Right lobe of liver (tissue), 6 donors: ENCODE data around the gene CADPS. TPM values are rescaled to one million over a fixed set of nuclear protein-coding genes. Genes with fewer than 3 reads are reported as not detected.

Experiments
- ATAC-seq, 4 donors: fragments of 200-7000 bp; cut with Tn5 transposase; one replicate each; pipeline ENCODE4 v1.9.1; 2020; ENCODE audit warnings: mild to moderate bottlenecking in 4 of 4, moderate library complexity in 4 of 4
- DNase-seq, 3 donors: peaks; one replicate each; pipeline ENCODE4 v3.0.0-alpha.2; 2020
- H3K27ac ChIP-seq, 3 donors: fragments of 200-600 bp; one replicate each; pipeline ENCODE4 v1.8.0; 2022
- H3K27me3 ChIP-seq, 2 donors: fragments of 200-600 bp; one replicate each; pipeline ENCODE4 v1.8.0; 2022
- H3K36me3 ChIP-seq, 4 donors: fragments of 200-600 bp; sonication (generic) in 1 of 4; one replicate each; pipeline versions ENCODE4 v1.5.1 to v1.8.0; 2017 to 2022; ENCODE audit warnings: control low read depth in 1 of 4
- H3K4me1 ChIP-seq, 4 donors: fragments of 200-600 bp; sonication (generic) in 1 of 4; one replicate each; pipeline versions ENCODE4 v1.5.1 to v1.8.0; 2017 to 2022; ENCODE audit warnings: control low read depth in 1 of 4
- H3K4me3 ChIP-seq, 3 donors: fragments of 200-600 bp; one replicate each; pipeline ENCODE4 v1.8.0; 2022
- H3K9me3 ChIP-seq, 4 donors: fragments of 200-600 bp; sonication (generic) in 1 of 4; one replicate each; pipeline versions ENCODE4 v1.5.1 to v1.8.0; 2017 to 2022; ENCODE audit warnings: control low read depth in 1 of 4
- POLR2A ChIP-seq: fragments of 450-650 bp; IDR thresholded peaks from one replicate; pipeline ENCODE4 v1.6.1; 2017; ENCODE audit warnings: antibody characterized with exemption, mild to moderate bottlenecking
- WGBS: methylation state at CpG from one replicate; pipeline ENCODE4 v1.1.6; 2018; ENCODE audit warnings: low coverage, low lambda C conversion rate; ENCODE audit not compliant: insufficient coverage; ENCODE audit errors: missing lambda C conversion rate; 5-methylcytosine and 5-hydroxymethylcytosine counted together
- intact Hi-C, 2 donors: fragments of 100-400 bp; cut with DNase I; formaldehyde crosslinking; loops; one replicate each; pipeline versions ENCODE4 v1.11.2 to v1.14.1; 2022
- small RNA-seq, 2 experiments: library from RNA; depleted of rRNA; stranded (forward); fragments of <200 nt; gene quantifications; one replicate each; pipeline ENCODE3, GENCODE V24; 2016
- total RNA-seq, 6 experiments: library from RNA; depleted of rRNA in 2 of 6; stranded (reverse); fragments of >200 nt in 2 of 6; fragmentation: NEBNext Ultra II Directional in 3 of 6; extraction: Animal tissue kit (Norgen Biotek cat#: 25700) in 3 of 6; gene quantifications; one replicate each; pipeline versions ENCODE4 v1.1.0 to v1.2.4, GENCODE V29; 2016 to 2023
- TF ChIP-seq, protein P1 (sequence below), 4 donors: fragments of 200-600 bp in 3 of 4; fragments of 450-650 bp in 1 of 4; IDR thresholded peaks; one replicate each; pipeline versions ENCODE4 v1.5.1 to v1.8.0; 2016 to 2022; ENCODE audit warnings: antibody characterized with exemption in 4 of 4, mild to moderate bottlenecking in 2 of 4
- donor health status: DM: no; HTN: yes; CAD: no.
- donor health status: DM: no; HTN: no; CAD: no.
- donor health status: DM: no; HTN: no; CAD: no.
- donor health status: DM: no; HTN: yes; CAD: no.
- donor health status: DM: no; HTN: yes; CAD: no.

CADPS gene
- total RNA-seq, 6 experiments from 2014 or later, result 0.06 to 0.98 TPM; not detected in 4

DNA sequence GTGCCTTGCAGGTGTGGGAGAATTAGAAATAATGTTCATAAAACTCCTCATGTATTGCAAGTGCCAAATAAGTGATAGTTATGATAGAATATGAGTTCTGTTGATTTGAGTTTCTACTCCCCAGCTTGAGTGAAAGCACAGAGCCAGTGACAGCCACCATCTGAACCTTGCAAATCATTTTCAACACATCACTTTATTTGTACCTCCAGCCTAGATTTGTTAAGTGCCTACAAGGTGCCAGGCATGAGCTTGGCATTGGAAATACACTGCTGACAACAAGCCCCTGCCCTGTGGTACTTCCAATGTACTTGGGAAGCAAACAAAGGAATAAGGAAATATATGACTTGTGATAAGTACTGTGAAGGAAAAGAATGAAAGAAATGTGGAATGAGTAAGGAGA lies 518.9 kb downstream of the CADPS start:
- no peaks in the 10 kb centered on the region for H3K4me1 ChIP-seq
- no peak for DNase-seq
- H3K27ac ChIP-seq, result no peak overlapping the region
- no peaks in the 10 kb centered on the region for H3K9me3 ChIP-seq
- ATAC-seq, result no peak
- no peak overlapping the region for H3K4me3 ChIP-seq
- H3K36me3 ChIP-seq, result no peaks in the 10 kb centered on the region
- no peak for TF ChIP-seq POLR2A
- TF ChIP-seq, protein P1, sequence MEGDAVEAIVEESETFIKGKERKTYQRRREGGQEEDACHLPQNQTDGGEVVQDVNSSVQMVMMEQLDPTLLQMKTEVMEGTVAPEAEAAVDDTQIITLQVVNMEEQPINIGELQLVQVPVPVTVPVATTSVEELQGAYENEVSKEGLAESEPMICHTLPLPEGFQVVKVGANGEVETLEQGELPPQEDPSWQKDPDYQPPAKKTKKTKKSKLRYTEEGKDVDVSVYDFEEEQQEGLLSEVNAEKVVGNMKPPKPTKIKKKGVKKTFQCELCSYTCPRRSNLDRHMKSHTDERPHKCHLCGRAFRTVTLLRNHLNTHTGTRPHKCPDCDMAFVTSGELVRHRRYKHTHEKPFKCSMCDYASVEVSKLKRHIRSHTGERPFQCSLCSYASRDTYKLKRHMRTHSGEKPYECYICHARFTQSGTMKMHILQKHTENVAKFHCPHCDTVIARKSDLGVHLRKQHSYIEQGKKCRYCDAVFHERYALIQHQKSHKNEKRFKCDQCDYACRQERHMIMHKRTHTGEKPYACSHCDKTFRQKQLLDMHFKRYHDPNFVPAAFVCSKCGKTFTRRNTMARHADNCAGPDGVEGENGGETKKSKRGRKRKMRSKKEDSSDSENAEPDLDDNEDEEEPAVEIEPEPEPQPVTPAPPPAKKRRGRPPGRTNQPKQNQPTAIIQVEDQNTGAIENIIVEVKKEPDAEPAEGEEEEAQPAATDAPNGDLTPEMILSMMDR (IDR thresholded peaks at IDR 0.05), result no peak
- intact Hi-C loops, result no loop called here
- H3K27me3 ChIP-seq, result no peaks in the 10 kb centered on the region

DNA sequence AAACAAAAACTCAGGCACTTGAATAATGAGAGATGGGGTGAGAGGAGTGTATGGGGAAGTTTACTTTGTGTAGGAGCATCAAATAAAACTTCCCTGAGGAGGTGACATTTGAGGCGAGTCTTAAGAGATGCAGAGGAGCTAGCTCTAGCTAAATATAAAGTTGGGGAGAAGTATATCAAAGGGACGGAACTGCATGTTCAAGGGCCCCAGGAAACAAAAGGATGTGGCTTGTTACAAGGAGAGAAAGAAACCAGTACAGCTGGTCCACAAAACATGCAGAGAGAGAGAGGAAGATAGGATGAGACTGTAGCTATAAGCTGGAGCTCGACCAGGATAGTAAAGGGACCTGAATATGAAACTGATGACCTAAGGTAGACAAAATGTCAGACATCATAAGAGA lies 519.5 kb downstream of the CADPS start:
- no peaks in the 10 kb centered on the region for H3K4me1 ChIP-seq
- no peaks in the 10 kb centered on the region for H3K27me3 ChIP-seq
- no peaks in the 10 kb centered on the region for H3K9me3 ChIP-seq
- 48% methylated on average over 3 of the region's 3 CpGs for WGBS
- no peaks in the 10 kb centered on the region for H3K36me3 ChIP-seq
- no peak overlapping the region for H3K27ac ChIP-seq
- no peak for DNase-seq
- TF ChIP-seq, protein P1 (IDR thresholded peaks at IDR 0.05), result no peak
- no peak for TF ChIP-seq POLR2A
- no peak for ATAC-seq
- intact Hi-C loops, result no loop called here
- no peak overlapping the region for H3K4me3 ChIP-seq

Small RNA genes lying within 50 kb of the gene (small RNA-seq; reads per million reads assigned to genes)
- gene RN7SL863P, result 0 reads per million in 2 experiments
- 0 reads per million in 2 experiments for gene RNU6-139P
